ENCODE measurements around the gene SMOC1.

DNA sequence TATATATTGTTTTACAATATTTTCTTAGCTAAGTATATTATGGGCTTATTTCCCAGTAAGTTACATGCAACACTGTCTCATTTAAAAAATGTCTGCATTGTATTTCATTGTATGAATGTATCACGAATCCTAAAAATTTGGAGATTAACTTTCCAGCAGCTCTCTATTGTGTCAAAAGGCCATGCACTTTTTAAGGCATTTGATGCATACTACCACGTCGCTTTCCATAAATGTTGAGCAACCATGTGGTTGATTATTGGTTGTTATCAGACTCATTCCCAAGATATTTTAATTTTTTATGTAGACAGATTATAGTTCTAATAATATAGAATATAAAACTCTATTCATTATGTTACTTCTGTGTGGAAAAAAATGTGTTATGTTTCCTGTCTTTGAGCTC is 79.9 kb downstream of the SMOC1 start:
- no peak for TF ChIP-seq POLR2A (IDR thresholded peaks at IDR 0.05; ENCODE audit: low read depth, low read length)
- TF ChIP-seq POLR2AphosphoS5 (IDR thresholded peaks at IDR 0.05; ENCODE audit: low read depth, low read length) = no peak
- TF ChIP-seq TAF1 (IDR thresholded peaks at IDR 0.05; ENCODE audit: low read depth, low read length) = no peak
